Measurements from ENCODE around the gene ESR2. TPM values are rescaled to one million over a fixed set of nuclear protein-coding genes. Genes with fewer than 3 reads are reported as not detected.
"Not testable (repeated sequence)": the region's sequence is repeated elsewhere in the genome, so short reads cannot be mapped to it uniquely, and the experiment has no call there.

ESR2 gene
- total and polyA plus RNA-seq, 2 donors (not counting 3 experiments of a cell fraction or from before 2014, with no cell fraction given), result 0.10 to 0.58 TPM

- Histone ChIP-seq H3K27ac (ENCODE audit: insufficient read depth, low read depth, low read length) (no peak overlapping the region), H3K4me2 (ENCODE audit: insufficient read depth, low read length) (no peak overlapping the region), H3K9ac (replicated peaks; ENCODE audit: extremely low read depth, insufficient read depth, low read length) (no peak overlapping the region), H3K4me3 (replicated peaks in 1 of 3; ENCODE audit: insufficient read depth in 1 of 3, low read depth in 1 of 3, low read length in 3 of 3) (no peak overlapping the region), H3K4me1 (ENCODE audit: control insufficient read depth, extremely low read depth, insufficient read depth, low read length) (no peaks in the 10 kb centered on the region), H3K27me3 (ENCODE audit: control insufficient read depth in 2 of 2, insufficient read depth in 2 of 2, low read length in 2 of 2) (no peaks in the 10 kb centered on the region), H4K20me1 (replicated peaks; ENCODE audit: control insufficient read depth, extremely low read depth, insufficient read depth, low read length) (no peaks in the 10 kb centered on the region), H3K79me2 (ENCODE audit: control insufficient read depth, insufficient read depth, low read length) (no peaks in the 10 kb centered on the region), H3K9me1 (replicated peaks; ENCODE audit: control insufficient read depth, extremely low read depth, insufficient read depth, low read length) (no peaks in the 10 kb centered on the region), H3K9me3 (replicated peaks; ENCODE audit: control insufficient read depth, insufficient read depth, low read length) (no peaks in the 10 kb centered on the region), H2AFZ (ENCODE audit: low read depth, low read length) (no peak overlapping the region), H3K36me3 (ENCODE audit: control insufficient read depth in 2 of 2, extremely low read depth in 1 of 2, insufficient read depth in 2 of 2, low read length in 2 of 2) (no peaks in the 10 kb centered on the region)
- ChIA-PET POLR2A (no interaction called here), CTCF (interaction anchor here (1.4 kb wide), 1 partner anchor 9 kb away, joined by 3 read pairs; no protein-coding TSS in a partner anchor)
- DNase-seq (ENCODE audit: low read depth, low spot score) (no peak), FAIRE-seq (no peak)
- TF ChIP-seq POLR2AphosphoS5 (IDR thresholded peaks at IDR 0.05; ENCODE audit: insufficient read depth, low read depth, low read length) (no peak), GATA2 (IDR thresholded peaks at IDR 0.05; ENCODE audit: insufficient read depth, insufficient read length, low read depth, low read length) (no peak), EZH2 (IDR thresholded peaks at IDR 0.05; ENCODE audit: borderline replicate concordance, low read depth, low read length, severe bottlenecking) (no peak), POLR2A (IDR thresholded peaks at IDR 0.05; ENCODE audit: low read depth, low read length) (no peak), MYC (IDR thresholded peaks at IDR 0.05; ENCODE audit: low read depth, low read length) (no peak), CTCF (IDR thresholded peaks at IDR 0.05; ENCODE audit: extremely low read depth in 1 of 2, insufficient read depth in 1 of 2, low read depth in 1 of 2, low read length in 2 of 2) (no peak), JUN (IDR thresholded peaks at IDR 0.05; ENCODE audit: borderline replicate concordance, insufficient read depth, insufficient read length, low read depth) (no peak), FOS (IDR thresholded peaks at IDR 0.05; ENCODE audit: borderline replicate concordance, insufficient read depth, low read length) (no peak)
- TF ChIP-seq, protein P1, sequence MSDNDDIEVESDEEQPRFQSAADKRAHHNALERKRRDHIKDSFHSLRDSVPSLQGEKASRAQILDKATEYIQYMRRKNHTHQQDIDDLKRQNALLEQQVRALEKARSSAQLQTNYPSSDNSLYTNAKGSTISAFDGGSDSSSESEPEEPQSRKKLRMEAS (IDR thresholded peaks at IDR 0.05; ENCODE audit: insufficient read depth, insufficient read length), result no peak
- intact Hi-C loops (cut with micrococcal nuclease), result no loop called here
- dilution Hi-C loops (cut with MboI; ENCODE audit: extremely low pct_ligation_motif_present, low sequenced_read_pairs), result no loop called here
- no TSS peak for BruUV-seq (replicated peaks)
These were observed 249.1 kb downstream of the ESR2 start for GRCh38 chr14:64045091-64045490.

DNA sequence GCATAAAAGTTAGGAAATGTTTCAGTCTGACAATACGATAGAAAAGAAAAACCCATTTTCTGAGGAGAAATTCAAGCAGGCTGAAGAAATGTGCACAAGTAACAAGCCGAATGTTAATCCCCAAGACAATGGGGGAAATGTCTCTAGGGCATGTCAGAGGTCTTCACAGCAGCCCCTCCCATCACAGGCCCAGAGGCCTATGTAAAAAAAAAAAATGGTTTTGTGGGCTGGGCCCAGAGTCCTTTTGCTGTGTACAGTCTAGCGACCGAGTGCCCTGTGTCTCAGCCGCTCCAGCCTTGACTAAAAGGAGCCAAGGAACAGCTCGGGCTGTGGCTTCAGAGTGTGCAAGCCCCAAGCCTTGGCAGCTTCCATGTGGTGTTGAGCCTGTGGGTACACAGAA is 250.9 kb downstream of the ESR2 start:
- dilution Hi-C loops (cut with MboI; ENCODE audit: extremely low pct_ligation_motif_present, low sequenced_read_pairs); H3K4me2 ChIP-seq (ENCODE audit: insufficient read depth, low read length); DNase-seq (ENCODE audit: low read depth, low spot score); POLR2A ChIA-PET; H3K36me3 ChIP-seq (ENCODE audit: control insufficient read depth in 2 of 2, extremely low read depth in 1 of 2, insufficient read depth in 2 of 2, low read length in 2 of 2); H3K27me3 ChIP-seq (ENCODE audit: control insufficient read depth in 2 of 2, insufficient read depth in 2 of 2, low read length in 2 of 2); H3K79me2 ChIP-seq (ENCODE audit: control insufficient read depth, insufficient read depth, low read length); H3K9me3 ChIP-seq (replicated peaks; ENCODE audit: control insufficient read depth, insufficient read depth, low read length); H4K20me1 ChIP-seq (replicated peaks; ENCODE audit: control insufficient read depth, extremely low read depth, insufficient read depth, low read length); H3K4me1 ChIP-seq (ENCODE audit: control insufficient read depth, extremely low read depth, insufficient read depth, low read length); H3K9ac ChIP-seq (replicated peaks; ENCODE audit: extremely low read depth, insufficient read depth, low read length); H3K9me1 ChIP-seq (replicated peaks; ENCODE audit: control insufficient read depth, extremely low read depth, insufficient read depth, low read length); FAIRE-seq; H3K27ac ChIP-seq (ENCODE audit: insufficient read depth, low read depth, low read length); BruUV-seq (replicated peaks); intact Hi-C loops (cut with micrococcal nuclease); H2AFZ ChIP-seq (ENCODE audit: low read depth, low read length); H3K4me3 ChIP-seq (replicated peaks in 1 of 3; ENCODE audit: insufficient read depth in 1 of 3, low read depth in 1 of 3, low read length in 3 of 3): not testable (repeated sequence)
- CTCF ChIA-PET, result interaction anchor here (1.3 kb wide), 1 partner anchor 260 kb away, joined by 5 read pairs; no protein-coding TSS in a partner anchor
